SK-N-SH (cell line): ENCODE results near the gene PCLAF. TPM values are rescaled to one million over a fixed set of nuclear protein-coding genes. Genes with fewer than 3 reads are reported as not detected.

Source experiments
- CTCF ChIA-PET: fragments of 300-600, 350-600 bp; formaldehyde crosslinking; extraction: SDS; loops from one replicate; lab custom pipeline; 2021; lab: Yijun Ruan, JAX
- POLR2A ChIA-PET: fragments of 350-600 bp; sonication (Branson Sonifier 250); formaldehyde crosslinking; extraction: SDS; loops from one replicate; lab custom pipeline; 2020; ENCODE audit warnings: antibody characterized with exemption, inconsistent platforms; lab: Yijun Ruan, JAX
- DNase-seq: peaks from one replicate; pipeline ENCODE4 v3.0.0; 2012
- H2AFZ ChIP-seq: fragments of 200-600 bp; sonication (generic); 2 replicates; pipeline ENCODE4 v1.8.1; 2016; ENCODE audit warnings: antibody characterized with exemption, mild to moderate bottlenecking, low read depth
- H3F3A ChIP-seq: fragments of 200-600 bp; sonication (generic); replicated peaks from 2 replicates; pipeline ENCODE3; 2016; ENCODE audit warnings: antibody characterized with exemption, mild to moderate bottlenecking; ENCODE audit not compliant: insufficient read depth
- H3K27ac ChIP-seq, 2 experiments: fragments of 200-500 bp in 1 of 2; fragments of 200-600 bp in 1 of 2; sonication (Bioruptor generic) in 1 of 2; sonication (generic), shearing (Covaris generic) in 1 of 2; 2 replicates each; pipeline versions ENCODE4 v1.5.1 to v1.6.1; 2014 to 2016; ENCODE audit warnings: low read depth in 2 of 2, inconsistent platforms in 1 of 2, low read length in 1 of 2, mild to moderate bottlenecking in 1 of 2, mixed read lengths in 1 of 2
- H3K27me3 ChIP-seq: fragments of 200-600 bp; sonication (generic), shearing (Covaris generic); 2 replicates; pipeline ENCODE4 v1.6.1; 2016; ENCODE audit warnings: mixed run types; ENCODE audit not compliant: insufficient read depth
- H3K36me3 ChIP-seq, 2 experiments: fragments of 200-500 bp in 1 of 2; fragments of 200-600 bp in 1 of 2; sonication (Bioruptor generic) in 1 of 2; sonication (generic) in 1 of 2; replicated peaks in 1 of 2; 2 replicates each; pipeline versions ENCODE3 to v1.5.1; 2014 to 2016; ENCODE audit warnings: low read length in 1 of 2, mild to moderate bottlenecking in 1 of 2; ENCODE audit not compliant: insufficient read depth in 2 of 2, control insufficient read depth in 1 of 2
- H3K4me1 ChIP-seq, 2 experiments: fragments of 200-500 bp in 1 of 2; fragments of 200-600 bp in 1 of 2; sonication (Bioruptor generic) in 1 of 2; sonication (generic), shearing (Covaris generic) in 1 of 2; 2 replicates each; pipeline versions ENCODE4 v1.5.1 to v1.6.1; 2014 to 2016; ENCODE audit warnings: low read depth in 1 of 2, low read length in 1 of 2, mixed run types in 1 of 2; ENCODE audit not compliant: insufficient read depth in 2 of 2, control insufficient read depth in 1 of 2
- H3K4me2 ChIP-seq: fragments of 200-600 bp; sonication (generic), shearing (Covaris generic); 2 replicates; pipeline ENCODE4 v1.6.1; 2017; ENCODE audit warnings: mixed run types
- H3K4me3 ChIP-seq, 2 experiments: fragments of 200-500 bp in 1 of 2; fragments of 200-600 bp in 1 of 2; sonication (Bioruptor generic) in 1 of 2; sonication (generic), shearing (Covaris generic) in 1 of 2; 2 replicates each; pipeline versions ENCODE4 v1.5.1 to v1.8.1; 2014 to 2016; ENCODE audit warnings: low read depth in 2 of 2, inconsistent platforms in 1 of 2, low read length in 1 of 2, mild to moderate bottlenecking in 1 of 2, mixed read lengths in 1 of 2, moderate library complexity in 1 of 2
- H3K79me2 ChIP-seq: fragments of 200-600 bp; sonication (generic); 2 replicates; pipeline ENCODE4 v1.8.1; 2017; ENCODE audit warnings: mild to moderate bottlenecking; ENCODE audit not compliant: insufficient read depth
- H3K9ac ChIP-seq: fragments of 200-600 bp; sonication (generic); 2 replicates; pipeline ENCODE4 v1.6.1; 2017; ENCODE audit warnings: mixed run types
- H3K9me2 ChIP-seq: fragments of 200-600 bp; sonication (generic); 2 replicates; pipeline ENCODE4 v1.6.1; 2017; ENCODE audit warnings: mixed run types
- H3K9me3 ChIP-seq: fragments of 200-600 bp; sonication (generic); 2 replicates; pipeline ENCODE4 v1.6.1; 2017; ENCODE audit warnings: mixed run types, mild to moderate bottlenecking, moderate library complexity
- H4K20me1 ChIP-seq: fragments of 200-600 bp; sonication (generic); 2 replicates; pipeline ENCODE4 v1.6.1; 2017; ENCODE audit warnings: mild to moderate bottlenecking, mixed run types; ENCODE audit not compliant: insufficient read depth
- CHD2 ChIP-seq: fragments of 150-350 bp; IDR thresholded peaks from 2 replicates; pipeline ENCODE4 v1.6.1; 2018; ENCODE audit warnings: low read length; ENCODE audit not compliant: partially characterized antibody
- ELF1 ChIP-seq: IDR thresholded peaks from 2 replicates; pipeline ENCODE4 v1.4.0; 2012
- FOSL2 ChIP-seq: IDR thresholded peaks from 2 replicates; pipeline ENCODE4 v1.4.0; 2012; ENCODE audit warnings: low read depth, mild to moderate bottlenecking, moderate library complexity, borderline replicate concordance
- FOXJ3 ChIP-seq: sonication (generic); formaldehyde crosslinking; IDR thresholded peaks from 2 replicates; pipeline ENCODE4 v1.5.1; 2020; ENCODE audit warnings: mild to moderate bottlenecking, missing genetic modification reagents
- IRF3 ChIP-seq: fragments of 150-350 bp; IDR thresholded peaks from 2 replicates; pipeline ENCODE4 v1.6.1; 2016; ENCODE audit warnings: mild to moderate bottlenecking, low read depth, low read length
- MEF2A ChIP-seq: IDR thresholded peaks from 2 replicates; pipeline ENCODE4 v1.4.0; 2012; ENCODE audit warnings: low read depth, borderline replicate concordance
- MXI1 ChIP-seq: IDR thresholded peaks from 2 replicates; pipeline ENCODE4 v1.6.1; 2012; ENCODE audit warnings: mild to moderate bottlenecking, low read depth, low read length, improper control_type of control experiment
- NFIC ChIP-seq: IDR thresholded peaks from 2 replicates; pipeline ENCODE4 v1.4.0; 2012; ENCODE audit warnings: borderline replicate concordance
- NRF1 ChIP-seq: IDR thresholded peaks from 2 replicates; pipeline ENCODE4 v1.6.1; 2012; ENCODE audit warnings: low read depth, mild to moderate bottlenecking, low read length
- PBX3 ChIP-seq: IDR thresholded peaks from 2 replicates; pipeline ENCODE4; 2012
- POLR2AphosphoS5 ChIP-seq: IDR thresholded peaks from 2 replicates; pipeline ENCODE4 v1.6.1; 2012; ENCODE audit warnings: low read depth, low read length
- RCOR1 ChIP-seq: fragments of 150-350 bp; IDR thresholded peaks from 2 replicates; pipeline ENCODE4 v1.6.1; 2017; ENCODE audit warnings: antibody characterized with exemption, low read length
- RFX5 ChIP-seq: IDR thresholded peaks from 2 replicates; pipeline ENCODE4 v1.6.1; 2012; ENCODE audit warnings: mild to moderate bottlenecking, improper control_type of control experiment, low read length
- RXRA ChIP-seq: IDR thresholded peaks from 2 replicates; pipeline ENCODE4 v1.4.0; 2012; ENCODE audit warnings: low read depth, mild to moderate bottlenecking, borderline replicate concordance
- SIN3A ChIP-seq: IDR thresholded peaks from 2 replicates; pipeline ENCODE4 v1.6.1; 2012; ENCODE audit warnings: low read depth, mild to moderate bottlenecking, low read length, moderate library complexity, borderline replicate concordance
- TAF1 ChIP-seq: IDR thresholded peaks from 2 replicates; pipeline ENCODE4 v1.6.1; 2012; ENCODE audit warnings: low read depth, mild to moderate bottlenecking, low read length, moderate library complexity, borderline replicate concordance
- TEAD4 ChIP-seq: IDR thresholded peaks from 2 replicates; pipeline ENCODE4 v1.4.0; 2012; ENCODE audit warnings: mild to moderate bottlenecking, borderline replicate concordance; ENCODE audit not compliant: insufficient read depth
- WGBS: methylation state at CpG from one replicate; pipeline ENCODE4 v1.1.6; 2017; ENCODE audit warnings: low lambda C conversion rate; 5-methylcytosine and 5-hydroxymethylcytosine counted together
- polyA plus RNA-seq, 3 experiments: library from polyadenylated mRNA; depleted of rRNA; stranded (reverse); fragments of >200 nt; gene quantifications; 2 replicates each; pipeline ENCODE4 v1.2.3, GENCODE V29; 2012
- TF ChIP-seq, protein P1 (sequence below): IDR thresholded peaks from 2 replicates; pipeline ENCODE4 v1.6.1; 2012; ENCODE audit warnings: mild to moderate bottlenecking, low read depth, low read length, moderate library complexity
- TF ChIP-seq, protein P2 (sequence below): IDR thresholded peaks from 2 replicates; pipeline ENCODE4 v1.4.0; 2012; ENCODE audit warnings: low read depth

Gene PCLAF, protein sequence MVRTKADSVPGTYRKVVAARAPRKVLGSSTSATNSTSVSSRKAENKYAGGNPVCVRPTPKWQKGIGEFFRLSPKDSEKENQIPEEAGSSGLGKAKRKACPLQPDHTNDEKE
- 35.0 and 46.0 TPM in 2 replicates for polyA plus RNA-seq (2012; rRNA removed)
- 49.5 and 64.5 TPM in 2 replicates for polyA plus RNA-seq (2012; cell fraction: cytosol; rRNA removed)
- 9.5 and 14.2 TPM in 2 replicates for polyA plus RNA-seq (2012; cell fraction: nucleus; rRNA removed)

DNA sequence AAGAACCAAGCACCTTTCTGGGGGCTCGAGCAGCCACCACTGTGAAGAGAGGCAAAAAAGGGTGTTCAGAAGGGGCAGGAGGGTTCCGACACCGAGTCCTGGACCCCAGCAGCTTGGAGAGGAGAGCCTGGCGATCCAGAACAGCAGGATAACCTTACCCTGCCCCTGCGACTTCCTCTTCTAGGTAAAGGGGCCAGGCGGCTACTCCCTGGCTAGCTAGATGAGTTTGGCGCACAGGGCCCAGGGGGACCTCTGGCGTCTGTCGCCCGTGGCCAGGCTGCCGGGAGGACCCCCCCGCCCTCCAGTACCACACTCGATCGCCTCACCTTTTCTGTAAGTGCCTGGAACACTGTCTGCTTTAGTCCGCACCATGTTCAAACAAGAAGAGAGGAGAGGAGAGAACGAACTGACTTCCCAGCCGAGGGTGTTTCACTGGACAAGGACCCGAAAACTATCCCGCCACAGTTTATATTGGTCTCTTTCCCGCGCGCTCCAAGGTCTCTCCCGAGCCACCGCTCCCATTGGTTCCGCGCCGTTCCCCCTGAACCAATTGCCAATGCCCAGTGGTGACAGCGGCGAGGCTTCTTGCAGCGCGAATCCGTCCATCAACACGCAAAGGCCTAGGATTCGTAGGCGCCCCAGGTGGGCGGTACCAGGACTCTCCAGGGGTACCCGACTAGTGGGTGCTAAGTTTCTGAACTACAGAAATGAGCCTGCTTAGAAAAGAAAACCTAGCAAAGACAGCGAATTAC is at the start of gene PCLAF:
PCLAF (minus strand) TSS at position 442 of the 752 bp plus-strand sequence; CDS start at position 372, 70 bp downstream.
- H3K4me1 ChIP-seq: peaks cover 3 to 12% of the 10 kb centered on the region in 2 experiments; a peak in 2 of 4 replicates
- TF ChIP-seq POLR2AphosphoS5 (peak; percentile 88), ELF1 (no peak), NFIC (no peak), MEF2A (no peak), FOXJ3 (no peak), FOSL2 (no peak), RFX5 (peak; percentile 66), CHD2 (peak; percentile 92), RCOR1 (no peak), RXRA (no peak), TAF1 (peak; percentile 56; the same call in 1 of the 2 replicates), NRF1 (no peak), MXI1 (peak; percentile 79), IRF3 (peak; percentile 94), PBX3 (peak; percentile 99), SIN3A (peak; percentile 93), TEAD4 (no peak)
- TF ChIP-seq, protein P1, sequence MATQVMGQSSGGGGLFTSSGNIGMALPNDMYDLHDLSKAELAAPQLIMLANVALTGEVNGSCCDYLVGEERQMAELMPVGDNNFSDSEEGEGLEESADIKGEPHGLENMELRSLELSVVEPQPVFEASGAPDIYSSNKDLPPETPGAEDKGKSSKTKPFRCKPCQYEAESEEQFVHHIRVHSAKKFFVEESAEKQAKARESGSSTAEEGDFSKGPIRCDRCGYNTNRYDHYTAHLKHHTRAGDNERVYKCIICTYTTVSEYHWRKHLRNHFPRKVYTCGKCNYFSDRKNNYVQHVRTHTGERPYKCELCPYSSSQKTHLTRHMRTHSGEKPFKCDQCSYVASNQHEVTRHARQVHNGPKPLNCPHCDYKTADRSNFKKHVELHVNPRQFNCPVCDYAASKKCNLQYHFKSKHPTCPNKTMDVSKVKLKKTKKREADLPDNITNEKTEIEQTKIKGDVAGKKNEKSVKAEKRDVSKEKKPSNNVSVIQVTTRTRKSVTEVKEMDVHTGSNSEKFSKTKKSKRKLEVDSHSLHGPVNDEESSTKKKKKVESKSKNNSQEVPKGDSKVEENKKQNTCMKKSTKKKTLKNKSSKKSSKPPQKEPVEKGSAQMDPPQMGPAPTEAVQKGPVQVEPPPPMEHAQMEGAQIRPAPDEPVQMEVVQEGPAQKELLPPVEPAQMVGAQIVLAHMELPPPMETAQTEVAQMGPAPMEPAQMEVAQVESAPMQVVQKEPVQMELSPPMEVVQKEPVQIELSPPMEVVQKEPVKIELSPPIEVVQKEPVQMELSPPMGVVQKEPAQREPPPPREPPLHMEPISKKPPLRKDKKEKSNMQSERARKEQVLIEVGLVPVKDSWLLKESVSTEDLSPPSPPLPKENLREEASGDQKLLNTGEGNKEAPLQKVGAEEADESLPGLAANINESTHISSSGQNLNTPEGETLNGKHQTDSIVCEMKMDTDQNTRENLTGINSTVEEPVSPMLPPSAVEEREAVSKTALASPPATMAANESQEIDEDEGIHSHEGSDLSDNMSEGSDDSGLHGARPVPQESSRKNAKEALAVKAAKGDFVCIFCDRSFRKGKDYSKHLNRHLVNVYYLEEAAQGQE: no peak
- TF ChIP-seq, protein P2, sequence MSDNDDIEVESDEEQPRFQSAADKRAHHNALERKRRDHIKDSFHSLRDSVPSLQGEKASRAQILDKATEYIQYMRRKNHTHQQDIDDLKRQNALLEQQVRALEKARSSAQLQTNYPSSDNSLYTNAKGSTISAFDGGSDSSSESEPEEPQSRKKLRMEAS: peak; percentile 32; the same call in 1 of the 2 replicates
- TF ChIP-seq, all 33 proteins: peak for 9
- Histone ChIP-seq H3K9me3 (no peaks in the 10 kb centered on the region), H4K20me1 (no peaks in the 10 kb centered on the region), H3K4me3 (peak within 1 kb of the TSS; percentile 58 to 84), H2AFZ (peak within 1 kb of the TSS; percentile 96), H3K36me3 (peaks cover 0 to 8% of the 10 kb centered on the region in 2 experiments), H3K27ac (peak within 1 kb of the TSS in 1 of 2 experiments; percentile 16; a peak in 1 of 4 replicates), H3K9me2 (no peaks in the 10 kb centered on the region), H3K79me2 (peaks cover 34% of the 10 kb centered on the region), H3K27me3 (no peaks in the 10 kb centered on the region), H3F3A (peaks cover 19% of the 10 kb centered on the region), H3K4me2 (peak within 1 kb of the TSS; percentile 96), H3K9ac (peak within 1 kb of the TSS; percentile 80)
- CTCF ChIA-PET: no interaction called here
- WGBS: 1% methylated on average over 35 of the region's 38 CpGs
- POLR2A ChIA-PET: no interaction called here
- DNase-seq: peak; percentile 94
